ENCODE results near the gene TSPAN33. TPM values are rescaled to one million over a fixed set of nuclear protein-coding genes. Genes with fewer than 3 reads are reported as not detected.
"Not testable (repeated sequence)": the region's sequence is repeated elsewhere in the genome, so short reads cannot be mapped to it uniquely, and the experiment has no call there.

The TSPAN33 gene
- total and polyA plus RNA-seq, 10 of the 15 experiments (the other 5 are each of a cell fraction or from before 2014, with no cell fraction given), result 12.0 to 123 (median 86.3) TPM

DNA sequence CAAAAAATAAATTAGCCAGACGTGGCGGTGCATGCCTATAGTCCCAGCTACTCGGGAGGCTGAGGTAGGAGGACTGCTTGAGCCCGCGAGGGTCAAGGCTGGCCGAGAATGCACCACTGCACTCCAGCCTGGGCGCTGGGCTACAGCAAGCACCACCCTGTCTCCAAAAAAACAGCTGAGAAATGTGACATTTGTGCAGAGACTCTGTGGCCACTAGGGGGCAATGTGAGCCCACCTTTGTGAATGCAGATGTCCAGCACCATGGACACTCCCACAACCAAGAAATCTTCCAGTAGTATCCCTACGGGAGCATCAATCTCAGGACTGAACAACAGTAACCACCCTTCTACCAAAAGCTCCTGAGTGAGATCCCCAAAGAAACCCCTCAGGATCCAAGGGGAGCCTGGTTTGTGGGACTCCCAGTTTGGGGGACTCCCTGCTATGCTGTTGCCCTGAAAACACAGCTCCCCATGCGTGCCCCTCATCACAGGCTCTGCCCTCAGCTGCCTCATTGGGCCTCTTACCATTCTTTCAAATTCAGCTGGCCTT is 74.1 kb downstream of the TSPAN33 start (continued):
- TF ChIP-seq, protein P1, sequence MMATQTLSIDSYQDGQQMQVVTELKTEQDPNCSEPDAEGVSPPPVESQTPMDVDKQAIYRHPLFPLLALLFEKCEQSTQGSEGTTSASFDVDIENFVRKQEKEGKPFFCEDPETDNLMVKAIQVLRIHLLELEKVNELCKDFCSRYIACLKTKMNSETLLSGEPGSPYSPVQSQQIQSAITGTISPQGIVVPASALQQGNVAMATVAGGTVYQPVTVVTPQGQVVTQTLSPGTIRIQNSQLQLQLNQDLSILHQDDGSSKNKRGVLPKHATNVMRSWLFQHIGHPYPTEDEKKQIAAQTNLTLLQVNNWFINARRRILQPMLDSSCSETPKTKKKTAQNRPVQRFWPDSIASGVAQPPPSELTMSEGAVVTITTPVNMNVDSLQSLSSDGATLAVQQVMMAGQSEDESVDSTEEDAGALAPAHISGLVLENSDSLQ (IDR thresholded peaks at IDR 0.05), result no peak
- TF ChIP-seq SMAD5 (IDR thresholded peaks at IDR 0.05; ENCODE audit: low read depth), result no peak
- TF ChIP-seq, protein P2, sequence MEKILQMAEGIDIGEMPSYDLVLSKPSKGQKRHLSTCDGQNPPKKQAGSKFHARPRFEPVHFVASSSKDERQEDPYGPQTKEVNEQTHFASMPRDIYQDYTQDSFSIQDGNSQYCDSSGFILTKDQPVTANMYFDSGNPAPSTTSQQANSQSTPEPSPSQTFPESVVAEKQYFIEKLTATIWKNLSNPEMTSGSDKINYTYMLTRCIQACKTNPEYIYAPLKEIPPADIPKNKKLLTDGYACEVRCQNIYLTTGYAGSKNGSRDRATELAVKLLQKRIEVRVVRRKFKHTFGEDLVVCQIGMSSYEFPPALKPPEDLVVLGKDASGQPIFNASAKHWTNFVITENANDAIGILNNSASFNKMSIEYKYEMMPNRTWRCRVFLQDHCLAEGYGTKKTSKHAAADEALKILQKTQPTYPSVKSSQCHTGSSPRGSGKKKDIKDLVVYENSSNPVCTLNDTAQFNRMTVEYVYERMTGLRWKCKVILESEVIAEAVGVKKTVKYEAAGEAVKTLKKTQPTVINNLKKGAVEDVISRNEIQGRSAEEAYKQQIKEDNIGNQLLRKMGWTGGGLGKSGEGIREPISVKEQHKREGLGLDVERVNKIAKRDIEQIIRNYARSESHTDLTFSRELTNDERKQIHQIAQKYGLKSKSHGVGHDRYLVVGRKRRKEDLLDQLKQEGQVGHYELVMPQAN (conservative IDR thresholded peaks at IDR 0.05), result no peak
- TF ChIP-seq, protein P3, sequence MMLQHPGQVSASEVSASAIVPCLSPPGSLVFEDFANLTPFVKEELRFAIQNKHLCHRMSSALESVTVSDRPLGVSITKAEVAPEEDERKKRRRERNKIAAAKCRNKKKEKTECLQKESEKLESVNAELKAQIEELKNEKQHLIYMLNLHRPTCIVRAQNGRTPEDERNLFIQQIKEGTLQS (IDR thresholded peaks at IDR 0.05; ENCODE audit: borderline replicate concordance, extremely low read depth, low read depth, low read length), result no peak
- no peak for TF ChIP-seq STAT1 (conservative IDR thresholded peaks at IDR 0.05)
- no peak for TF ChIP-seq ESRRA (IDR thresholded peaks at IDR 0.05; ENCODE audit: low read length)

DNA sequence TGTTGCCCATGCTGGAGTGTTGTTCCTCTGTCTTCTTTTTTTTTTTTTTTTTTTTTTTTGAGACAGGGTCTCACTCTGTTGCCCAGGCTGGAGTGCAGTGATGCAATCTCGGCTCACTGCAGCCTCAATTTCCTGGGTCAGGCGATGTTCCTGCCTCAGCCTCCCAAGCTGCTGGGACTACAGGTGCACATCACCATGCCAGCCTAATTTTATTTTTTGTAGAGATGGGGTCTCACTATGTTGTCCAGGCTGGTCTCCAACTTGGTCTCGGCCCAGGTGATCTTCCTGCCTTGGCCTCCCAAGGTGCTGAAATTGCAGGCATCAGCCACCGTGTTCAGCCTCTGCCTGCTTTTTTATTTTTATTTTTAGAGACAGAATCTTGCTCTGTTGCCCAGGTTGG is 74.7 kb downstream of the TSPAN33 start:
- WGBS (ENCODE audit: insufficient coverage, insufficient replicate concordance, low lambda C conversion rate, missing lambda C conversion rate), result 88% methylated on average over 4 of the region's 4 CpGs

More for the DNA sequence above, 74.7 kb downstream of the TSPAN33 start:
- H3K4me1 ChIP-seq (ENCODE audit: control insufficient read depth, insufficient read depth, low read length); FAIRE-seq; H3K4me2 ChIP-seq (ENCODE audit: control insufficient read depth, insufficient read depth); H3K79me2 ChIP-seq (ENCODE audit: control insufficient read depth, insufficient read depth, low read length); DNase-seq (ENCODE audit: low read depth, low spot score); POLR2A ChIA-PET; H3K9ac ChIP-seq (ENCODE audit: control insufficient read depth, insufficient read depth, low read length); H3K9me3 ChIP-seq (replicated peaks; ENCODE audit: control insufficient read depth, insufficient read depth, low read length); BruUV-seq (replicated peaks); H3K27ac ChIP-seq (ENCODE audit: control insufficient read depth, insufficient read depth); H3K36me3 ChIP-seq (ENCODE audit: control insufficient read depth in 2 of 2, insufficient read depth in 2 of 2, low read length in 1 of 2); ATAC-seq; in situ Hi-C loops (cut with MboI); H2AFZ ChIP-seq (ENCODE audit: control insufficient read depth, low read depth, low read length); H3K27me3 ChIP-seq (replicated peaks in 1 of 2; ENCODE audit: control insufficient read depth in 2 of 2, insufficient read depth in 2 of 2, low read length in 1 of 2); H3K4me3 ChIP-seq; H4K20me1 ChIP-seq (ENCODE audit: control insufficient read depth, insufficient read depth): not testable (repeated sequence)
- RAD21 ChIA-PET (ENCODE audit: unreplicated experiment), result interaction anchor here (0.5 to 3.6 kb wide), 14 partner anchors 8 to 793 kb away, joined by 3 to 68 read pairs (median 6); no protein-coding TSS in a partner anchor
- intact Hi-C loops (cut with micrococcal nuclease; ENCODE audit: unreplicated experiment), result loop anchor here (2.0 to 10.0 kb wide), 2 partner anchors 150 to 254 kb away; no protein-coding TSS in a partner anchor
- CTCF ChIA-PET, result interaction anchor here (0.5 to 9.7 kb wide), 57 partner anchors 10 to 875 kb away, joined by 3 to 185 read pairs (median 6); partner anchors contain the start of genes RBM28 and STRIP2
- SMC1A ChIA-PET (ENCODE audit: uncharacterized antibody, unreplicated experiment), result interaction anchor here (0.5 to 7.1 kb wide), 19 partner anchors 11 to 606 kb away, joined by 3 to 109 read pairs (median 5); no protein-coding TSS in a partner anchor

Small RNA genes within 50 kb of the gene (small RNA-seq; reads per million reads assigned to genes)
- not detected for gene RNY1P11

Other genes starting within 250 kb of the TSPAN33 start
- gene KCP, start 234.0 kb upstream of the TSPAN33 start, total RNA-seq (2014; rRNA removed), result 2.9 and 4.2 TPM in 2 replicates
- 1.1 and 1.4 TPM in 2 replicates for gene KCP, start 234.0 kb upstream of the TSPAN33 start, total RNA-seq (2014; rRNA removed; fragmentation: Illumina TruSeq; extraction: Trizol)
- 5.6 and 7.8 TPM in 2 replicates for gene KCP, start 234.0 kb upstream of the TSPAN33 start, total RNA-seq (2021)
- gene KCP, start 234.0 kb upstream of the TSPAN33 start, polyA plus RNA-seq (2011; rRNA removed), result 0.45 and 0.76 TPM in 2 replicates
- gene KCP, start 234.0 kb upstream of the TSPAN33 start, polyA plus RNA-seq (2014; fragmentation: Illumina TruSeq; extraction: Trizol), result 0.48 and 1.0 TPM in 2 replicates
- under 1 TPM; 0.05 to 0.35 TPM for gene KCP, start 234.0 kb upstream of the TSPAN33 start, polyA plus RNA-seq (2014; fragmentation: Nextera tagmentation; extraction: Ambion mirVana)
- gene KCP, start 234.0 kb upstream of the TSPAN33 start, polyA plus RNA-seq (2014; rRNA removed), result 6.0 and 7.6 TPM in 2 replicates
- gene KCP, start 234.0 kb upstream of the TSPAN33 start, polyA plus RNA-seq (2016; fragmentation: Nextera tagmentation; extraction: Ambion mirVana), result 1 to 10 TPM; 4.0 to 4.3 TPM
- gene IRF5, start 206.8 kb upstream of the TSPAN33 start, total RNA-seq (2014; rRNA removed), result 81.7 and 90.0 TPM in 2 replicates
- gene IRF5, start 206.8 kb upstream of the TSPAN33 start, total RNA-seq (2014; rRNA removed; fragmentation: Illumina TruSeq; extraction: Trizol), result 33.9 and 36.5 TPM in 2 replicates
- 74.6 and 74.9 TPM in 2 replicates for gene IRF5, start 206.8 kb upstream of the TSPAN33 start, total RNA-seq (2021)
- gene IRF5, start 206.8 kb upstream of the TSPAN33 start, polyA plus RNA-seq (2011; rRNA removed), result 31.5 and 55.1 TPM in 2 replicates
- 23.2 and 39.7 TPM in 2 replicates for gene IRF5, start 206.8 kb upstream of the TSPAN33 start, polyA plus RNA-seq (2014; fragmentation: Illumina TruSeq; extraction: Trizol)
- 1 to 10 TPM; 5.4 to 8.9 TPM for gene IRF5, start 206.8 kb upstream of the TSPAN33 start, polyA plus RNA-seq (2014; fragmentation: Nextera tagmentation; extraction: Ambion mirVana)
- gene IRF5, start 206.8 kb upstream of the TSPAN33 start, polyA plus RNA-seq (2014; rRNA removed), result 68.3 and 71.5 TPM in 2 replicates
- 10 to 100 TPM; 84.1 to 90.3 TPM for gene IRF5, start 206.8 kb upstream of the TSPAN33 start, polyA plus RNA-seq (2016; fragmentation: Nextera tagmentation; extraction: Ambion mirVana)
- 72.7 and 77.4 TPM in 2 replicates for gene TNPO3, start 89.6 kb upstream of the TSPAN33 start, total RNA-seq (2014; rRNA removed)
- gene TNPO3, start 89.6 kb upstream of the TSPAN33 start, total RNA-seq (2014; rRNA removed; fragmentation: Illumina TruSeq; extraction: Trizol), result 64.3 and 64.5 TPM in 2 replicates
- gene TNPO3, start 89.6 kb upstream of the TSPAN33 start, total RNA-seq (2021), result 63.0 and 67.6 TPM in 2 replicates
- gene TNPO3, start 89.6 kb upstream of the TSPAN33 start, polyA plus RNA-seq (2011; rRNA removed), result 46.6 and 56.7 TPM in 2 replicates
- 68.7 and 68.9 TPM in 2 replicates for gene TNPO3, start 89.6 kb upstream of the TSPAN33 start, polyA plus RNA-seq (2014; fragmentation: Illumina TruSeq; extraction: Trizol)
- 10 to 100 TPM; 17.6 to 23.5 TPM for gene TNPO3, start 89.6 kb upstream of the TSPAN33 start, polyA plus RNA-seq (2014; fragmentation: Nextera tagmentation; extraction: Ambion mirVana)
- 52.4 and 57.4 TPM in 2 replicates for gene TNPO3, start 89.6 kb upstream of the TSPAN33 start, polyA plus RNA-seq (2014; rRNA removed)
- 10 to 100 TPM; 84.5 to 91.8 TPM for gene TNPO3, start 89.6 kb upstream of the TSPAN33 start, polyA plus RNA-seq (2016; fragmentation: Nextera tagmentation; extraction: Ambion mirVana)
- gene SMO, start 43.9 kb downstream of the TSPAN33 start, total RNA-seq (2014; rRNA removed), result 7.8 and 8.2 TPM in 2 replicates
- 3.0 and 3.3 TPM in 2 replicates for gene SMO, start 43.9 kb downstream of the TSPAN33 start, total RNA-seq (2014; rRNA removed; fragmentation: Illumina TruSeq; extraction: Trizol)
- 9.6 and 11.2 TPM in 2 replicates for gene SMO, start 43.9 kb downstream of the TSPAN33 start, total RNA-seq (2021)
- 0.91 and 1.5 TPM in 2 replicates for gene SMO, start 43.9 kb downstream of the TSPAN33 start, polyA plus RNA-seq (2011; rRNA removed)
- 3.2 and 4.6 TPM in 2 replicates for gene SMO, start 43.9 kb downstream of the TSPAN33 start, polyA plus RNA-seq (2014; fragmentation: Illumina TruSeq; extraction: Trizol)
- gene SMO, start 43.9 kb downstream of the TSPAN33 start, polyA plus RNA-seq (2014; fragmentation: Nextera tagmentation; extraction: Ambion mirVana), result under 1 TPM; 0.40 to 0.62 TPM
- gene SMO, start 43.9 kb downstream of the TSPAN33 start, polyA plus RNA-seq (2014; rRNA removed), result 8.2 and 8.3 TPM in 2 replicates
- gene SMO, start 43.9 kb downstream of the TSPAN33 start, polyA plus RNA-seq (2016; fragmentation: Nextera tagmentation; extraction: Ambion mirVana), result 1 to 10 TPM; 1.1 to 1.9 TPM
- gene AHCYL2, start 80.3 kb downstream of the TSPAN33 start, total RNA-seq (2014; rRNA removed), result 6.0 and 6.7 TPM in 2 replicates
- gene AHCYL2, start 80.3 kb downstream of the TSPAN33 start, total RNA-seq (2014; rRNA removed; fragmentation: Illumina TruSeq; extraction: Trizol), result 4.7 and 5.5 TPM in 2 replicates
- gene AHCYL2, start 80.3 kb downstream of the TSPAN33 start, total RNA-seq (2021), result 7.0 and 8.3 TPM in 2 replicates
- 29.1 and 31.4 TPM in 2 replicates for gene AHCYL2, start 80.3 kb downstream of the TSPAN33 start, polyA plus RNA-seq (2011; rRNA removed)
- 7.7 and 9.8 TPM in 2 replicates for gene AHCYL2, start 80.3 kb downstream of the TSPAN33 start, polyA plus RNA-seq (2014; fragmentation: Illumina TruSeq; extraction: Trizol)
- 1 to 10 TPM; 1.7 to 2.0 TPM for gene AHCYL2, start 80.3 kb downstream of the TSPAN33 start, polyA plus RNA-seq (2014; fragmentation: Nextera tagmentation; extraction: Ambion mirVana)
- 5.0 and 6.1 TPM in 2 replicates for gene AHCYL2, start 80.3 kb downstream of the TSPAN33 start, polyA plus RNA-seq (2014; rRNA removed)
- gene AHCYL2, start 80.3 kb downstream of the TSPAN33 start, polyA plus RNA-seq (2016; fragmentation: Nextera tagmentation; extraction: Ambion mirVana), result 1 to 10 TPM; 3.5 to 4.4 TPM

Data from GM12878 (cell line).